A549 treated with AZD9567 at 1 μM for 4 hours (cell line): ENCODE measurements around the gene CREB3L1. TPM values are rescaled to one million over a fixed set of nuclear protein-coding genes. Genes with fewer than 3 reads are reported as not detected.

Experiments
- total RNA-seq: library from RNA; stranded (reverse); fragments of 200-300 nt; extraction: Qiagen RNA extraction; gene quantifications from 5 replicates; pipeline ENCODE4 v1.2.3, GENCODE V29; 2022; ENCODE audit not compliant: insufficient read depth

CREB3L1 gene, protein sequence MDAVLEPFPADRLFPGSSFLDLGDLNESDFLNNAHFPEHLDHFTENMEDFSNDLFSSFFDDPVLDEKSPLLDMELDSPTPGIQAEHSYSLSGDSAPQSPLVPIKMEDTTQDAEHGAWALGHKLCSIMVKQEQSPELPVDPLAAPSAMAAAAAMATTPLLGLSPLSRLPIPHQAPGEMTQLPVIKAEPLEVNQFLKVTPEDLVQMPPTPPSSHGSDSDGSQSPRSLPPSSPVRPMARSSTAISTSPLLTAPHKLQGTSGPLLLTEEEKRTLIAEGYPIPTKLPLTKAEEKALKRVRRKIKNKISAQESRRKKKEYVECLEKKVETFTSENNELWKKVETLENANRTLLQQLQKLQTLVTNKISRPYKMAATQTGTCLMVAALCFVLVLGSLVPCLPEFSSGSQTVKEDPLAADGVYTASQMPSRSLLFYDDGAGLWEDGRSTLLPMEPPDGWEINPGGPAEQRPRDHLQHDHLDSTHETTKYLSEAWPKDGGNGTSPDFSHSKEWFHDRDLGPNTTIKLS
- total RNA-seq, result 2.9 to 6.3 TPM (median 3.3 TPM) in 5 replicates

GRCh38 chr11:46277622-46278386 is at the start of gene CREB3L1:
CREB3L1 (plus strand) TSS chr11:46277662; CDS start chr11:46278112, 450 bp downstream.

GRCh38 chr11:46346886-46347636 is 69.6 kb downstream of the CREB3L1 start, which contains the start of gene DGKZ:
DGKZ (plus strand) TSS chr11:46347463; CDS start chr11:46347660, 197 bp downstream.

Other genes starting within 250 kb of the CREB3L1 start
- gene PHF21A, start 156.2 kb upstream of the CREB3L1 start, total RNA-seq, result 7.5 to 10.5 TPM (median 10.2 TPM) in 5 replicates
- 34.8 to 53.0 TPM (median 51.7 TPM) in 5 replicates for gene DGKZ, start 69.8 kb downstream of the CREB3L1 start, total RNA-seq
- 18.1 to 24.5 TPM (median 18.9 TPM) in 5 replicates for gene MDK, start 104.0 kb downstream of the CREB3L1 start, total RNA-seq
- 0.45 to 1.4 TPM (median 0.63 TPM) in 5 replicates for gene CHRM4, start 114.1 kb downstream of the CREB3L1 start, total RNA-seq